ENCODE results near the gene HS3ST4.

The HS3ST4 gene

DNA sequence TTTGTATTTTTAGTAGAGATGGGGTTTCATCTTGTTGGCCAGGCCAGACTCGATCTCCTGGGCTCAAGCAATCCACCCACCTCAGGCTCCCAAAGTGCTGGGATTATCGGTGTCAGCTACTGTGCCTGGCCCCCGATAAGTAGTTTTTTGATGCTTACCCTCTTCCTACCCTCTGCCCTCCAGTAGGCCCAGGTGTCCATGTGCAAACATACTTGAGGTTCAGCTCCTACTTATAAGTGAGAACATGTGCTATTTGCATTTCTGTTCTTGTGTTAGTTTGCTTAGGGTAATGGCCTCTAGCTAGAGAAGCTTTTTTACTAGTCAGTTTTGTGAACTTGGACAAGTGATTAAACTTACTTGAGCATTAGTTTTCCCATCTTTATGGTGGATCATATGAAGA is 136.8 kb downstream of the HS3ST4 start:
- no peak for DNase-seq

DNA sequence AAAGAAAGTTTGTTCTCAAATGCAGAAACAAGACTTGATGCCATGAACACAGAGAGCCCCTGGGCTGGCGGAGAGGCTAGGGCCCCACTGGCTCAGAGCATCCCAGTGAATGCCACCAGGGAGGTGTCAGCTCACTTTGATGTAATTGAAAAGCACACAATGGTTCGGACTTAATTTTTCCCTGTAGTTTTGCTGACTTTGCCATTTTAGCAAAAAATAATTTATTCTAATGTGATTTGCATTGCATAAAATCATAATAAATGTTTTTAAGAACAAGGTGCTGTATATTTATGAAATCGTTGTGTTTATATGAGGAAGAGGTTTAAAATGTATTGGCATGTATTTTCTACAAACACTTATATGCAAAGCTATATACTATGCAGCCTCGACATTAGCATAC is 140.5 kb downstream of the HS3ST4 start:
- DNase-seq: no peak

DNA sequence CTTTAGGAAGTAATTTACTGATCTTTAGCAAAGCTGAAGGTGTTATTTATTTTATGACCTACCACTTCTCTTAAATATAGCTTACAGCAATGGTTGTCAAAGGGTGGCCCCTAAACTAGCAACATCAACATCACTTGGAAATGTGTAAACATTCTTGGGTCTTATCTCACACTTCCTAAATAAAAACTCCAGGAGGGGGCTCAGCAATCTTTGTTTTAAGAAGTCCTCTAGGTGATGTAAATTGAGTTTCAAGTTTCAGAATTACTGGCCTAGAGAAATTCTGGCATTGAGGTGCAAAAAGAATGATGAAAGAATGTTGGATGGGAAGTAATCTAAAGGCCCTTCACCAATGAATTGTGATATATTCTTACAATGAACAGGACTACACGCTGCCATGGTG is 142.3 kb downstream of the HS3ST4 start:
- DNase-seq: no peak

DNA sequence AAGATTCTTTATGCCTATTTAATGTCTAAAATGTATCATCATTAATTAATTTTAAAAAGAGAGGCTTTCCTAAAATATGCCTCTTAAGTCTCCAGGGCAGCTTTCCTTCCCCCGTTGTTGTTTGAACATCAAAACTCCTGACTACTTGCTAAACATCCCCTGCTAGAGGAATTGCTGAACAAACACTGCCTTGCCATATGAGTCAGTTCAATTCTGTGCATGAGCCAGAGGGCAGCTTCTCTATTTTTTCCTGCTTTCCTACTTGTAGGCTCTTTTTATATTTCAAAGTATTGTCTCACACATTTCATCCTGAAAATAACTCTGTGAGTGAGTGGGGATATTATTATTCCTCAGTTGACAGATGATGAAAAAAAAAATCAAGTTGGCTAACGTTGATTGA is 143.4 kb downstream of the HS3ST4 start:
- no peak for DNase-seq

DNA sequence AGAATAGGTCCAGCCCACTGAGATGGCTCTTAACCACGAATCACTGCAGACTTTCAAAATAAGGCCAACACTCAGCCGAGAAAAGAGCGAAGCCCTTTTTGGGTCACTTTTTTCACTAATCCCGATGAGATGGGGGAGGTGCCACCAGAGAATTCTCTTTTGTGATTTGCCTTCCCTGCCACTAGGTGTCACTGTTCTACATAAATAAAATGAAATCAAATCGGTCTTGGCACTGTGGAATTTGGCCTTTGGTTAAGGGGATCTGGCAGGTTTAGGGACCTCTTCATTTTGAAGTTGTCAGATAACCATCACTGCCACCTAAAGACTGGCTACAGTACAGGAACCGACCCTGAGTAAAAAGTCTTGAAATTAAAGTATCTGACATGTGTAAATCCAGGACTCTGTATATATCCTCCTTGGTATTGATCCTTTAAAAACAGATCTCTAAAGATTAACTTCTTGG is 147.0 kb downstream of the HS3ST4 start:
- peak; percentile 5 for DNase-seq

DNA sequence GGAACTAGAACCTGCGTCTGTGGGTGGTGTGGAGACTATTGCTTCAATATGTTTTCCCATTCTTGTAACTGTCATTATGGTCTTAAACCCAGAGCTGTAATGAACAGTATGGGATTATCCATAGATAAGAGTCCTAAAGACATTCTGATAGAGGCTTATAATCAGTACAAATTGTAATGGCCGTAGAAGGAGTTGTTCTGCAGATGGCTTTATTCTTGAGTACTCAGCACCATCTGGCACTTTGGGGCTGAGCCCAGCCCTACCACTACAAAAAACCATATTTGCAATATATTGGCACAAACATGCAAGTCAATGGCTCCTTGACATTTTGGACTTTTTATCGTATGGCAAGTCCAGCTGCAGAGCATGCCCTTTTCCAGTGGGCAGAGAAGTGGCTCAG is 150.0 kb downstream of the HS3ST4 start:
- DNase-seq: no peak

DNA sequence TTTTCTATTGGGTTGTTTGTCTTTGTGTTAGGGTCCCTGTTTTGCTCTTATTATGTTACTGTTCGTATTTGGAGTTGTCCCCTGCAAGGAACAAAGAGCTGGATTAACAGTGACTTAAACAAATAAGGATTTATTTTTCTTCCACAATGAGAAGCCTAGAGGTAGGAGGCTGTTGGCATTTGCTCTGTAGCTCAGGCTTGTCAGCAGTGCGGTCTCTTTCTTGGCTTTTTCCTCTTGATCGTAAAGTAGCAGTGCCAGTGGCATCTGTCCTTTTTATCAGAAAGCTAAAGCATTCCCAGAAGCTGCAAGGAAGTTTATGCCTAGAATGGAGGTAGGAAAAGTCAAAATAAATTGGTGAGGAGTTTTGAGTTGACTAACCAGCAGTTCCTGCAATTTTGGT is 154.1 kb downstream of the HS3ST4 start:
- no peak for DNase-seq

DNA sequence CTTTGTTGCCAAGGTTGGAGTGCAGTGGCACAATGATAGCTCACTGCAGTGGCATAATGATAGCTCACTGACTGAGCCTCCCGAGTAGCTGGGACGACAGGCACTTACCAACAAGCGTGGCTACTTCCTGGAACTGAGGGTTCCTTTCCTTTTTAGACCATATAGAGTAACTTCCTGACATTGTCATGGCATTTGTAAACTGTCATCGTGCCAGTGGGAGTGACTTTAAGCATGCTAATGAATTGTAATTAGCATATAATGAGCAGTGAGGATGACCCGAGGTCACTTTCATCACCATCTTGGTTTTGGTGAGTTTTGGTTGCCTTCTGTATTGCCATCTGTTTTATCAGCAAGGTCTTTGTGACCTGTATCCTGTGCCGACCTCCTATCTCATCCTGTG is 162.4 kb downstream of the HS3ST4 start:
- DNase-seq: no peak

DNA sequence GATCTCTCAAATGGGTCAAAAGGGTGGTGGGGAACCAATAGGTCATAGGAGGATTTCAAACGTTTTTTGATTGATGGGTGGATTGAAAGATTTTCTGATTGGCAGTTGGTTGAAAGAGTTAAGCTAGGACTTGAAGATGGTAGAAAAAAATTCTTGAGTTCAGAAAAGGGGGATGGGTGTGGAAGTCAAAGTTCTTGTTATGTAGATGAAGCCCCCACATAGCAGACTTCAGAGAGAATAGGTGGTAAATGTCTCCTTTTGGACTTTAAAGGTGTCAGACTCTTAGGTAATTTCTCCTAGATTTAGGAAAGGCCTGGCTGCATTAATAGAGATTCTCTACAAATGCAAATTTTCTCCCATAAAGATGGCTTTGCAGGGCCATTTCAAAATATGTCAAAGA is 163.3 kb downstream of the HS3ST4 start:
- no peak for DNase-seq

DNA sequence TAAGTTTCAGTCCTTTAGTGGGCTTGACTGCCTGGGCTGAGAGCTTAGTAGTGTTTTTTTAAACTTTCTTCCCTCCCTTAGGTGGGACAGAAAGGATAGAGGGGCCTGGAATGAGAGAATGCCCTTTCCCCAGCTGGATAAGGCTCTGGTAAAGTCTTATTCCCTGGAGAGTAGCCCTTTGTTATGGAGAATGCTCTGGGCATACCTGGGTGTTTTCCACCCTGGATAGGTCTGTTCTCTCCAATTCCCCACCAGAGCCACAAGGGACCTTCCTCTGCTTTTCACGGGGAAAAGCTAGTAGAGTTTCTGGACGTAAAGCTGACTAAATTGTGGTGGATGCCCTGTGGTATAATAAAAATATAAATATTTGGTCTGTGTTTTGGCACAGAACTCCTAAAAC is 164.1 kb downstream of the HS3ST4 start:
- no peak for DNase-seq

DNA sequence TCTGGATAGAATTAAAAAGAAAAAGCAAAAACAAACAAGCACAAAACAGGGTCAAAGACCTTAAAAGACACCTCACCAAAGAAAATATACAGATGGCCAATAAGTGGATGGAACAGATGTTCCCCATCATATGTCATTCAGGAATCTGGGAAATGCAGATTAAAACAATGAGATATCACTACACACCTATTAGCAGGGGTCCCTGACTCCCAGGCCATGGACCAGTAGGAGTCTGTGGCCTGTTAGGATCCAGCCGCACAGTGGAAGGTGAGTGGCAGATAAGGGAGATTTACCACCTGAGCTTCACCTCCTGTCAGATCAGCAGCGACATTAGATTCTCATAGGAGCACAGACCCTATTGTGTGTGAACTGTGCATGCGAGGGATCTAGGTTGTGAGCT is 167.9 kb downstream of the HS3ST4 start:
- DNase-seq: no peak

DNA sequence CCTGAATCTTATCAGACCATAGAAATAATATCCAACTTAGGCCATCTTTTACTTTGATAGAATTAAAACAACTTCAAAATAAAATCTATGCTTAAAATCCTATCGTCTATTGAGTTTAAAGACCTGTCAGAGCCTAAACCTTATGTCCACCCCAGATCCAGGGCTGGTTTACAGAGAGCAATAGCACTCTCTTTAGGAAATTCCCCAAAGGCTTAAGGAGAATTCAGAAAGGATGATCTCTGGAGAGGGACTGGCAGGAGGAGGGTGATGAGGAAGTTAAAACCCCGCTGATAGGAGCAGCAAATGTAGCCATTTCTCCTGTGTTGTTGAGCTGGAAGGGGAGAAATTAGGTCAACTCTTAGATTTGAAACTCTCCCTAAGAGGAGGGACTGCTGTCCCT is 175.3 kb downstream of the HS3ST4 start:
- no peak for DNase-seq

DNA sequence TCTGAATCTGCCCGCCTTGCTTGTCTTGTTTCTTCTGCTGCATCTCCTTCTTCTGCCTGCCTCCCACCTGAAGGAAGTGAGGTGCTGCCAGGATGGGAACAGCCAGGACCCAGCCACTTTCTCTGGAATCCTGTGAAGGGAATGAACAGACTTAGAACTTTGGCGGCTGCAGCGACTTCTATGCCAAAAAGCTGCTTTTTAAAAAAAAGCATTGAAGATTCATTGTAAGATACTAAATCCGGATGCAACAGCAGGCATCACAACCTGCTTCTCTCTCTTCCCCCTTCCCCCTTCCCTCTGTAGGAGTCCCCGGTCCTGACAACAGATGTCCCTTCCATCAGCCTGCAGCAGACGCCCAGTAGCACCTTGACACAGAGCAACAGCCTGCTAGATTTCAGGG is 176.3 kb downstream of the HS3ST4 start:
- no peak for DNase-seq

DNA sequence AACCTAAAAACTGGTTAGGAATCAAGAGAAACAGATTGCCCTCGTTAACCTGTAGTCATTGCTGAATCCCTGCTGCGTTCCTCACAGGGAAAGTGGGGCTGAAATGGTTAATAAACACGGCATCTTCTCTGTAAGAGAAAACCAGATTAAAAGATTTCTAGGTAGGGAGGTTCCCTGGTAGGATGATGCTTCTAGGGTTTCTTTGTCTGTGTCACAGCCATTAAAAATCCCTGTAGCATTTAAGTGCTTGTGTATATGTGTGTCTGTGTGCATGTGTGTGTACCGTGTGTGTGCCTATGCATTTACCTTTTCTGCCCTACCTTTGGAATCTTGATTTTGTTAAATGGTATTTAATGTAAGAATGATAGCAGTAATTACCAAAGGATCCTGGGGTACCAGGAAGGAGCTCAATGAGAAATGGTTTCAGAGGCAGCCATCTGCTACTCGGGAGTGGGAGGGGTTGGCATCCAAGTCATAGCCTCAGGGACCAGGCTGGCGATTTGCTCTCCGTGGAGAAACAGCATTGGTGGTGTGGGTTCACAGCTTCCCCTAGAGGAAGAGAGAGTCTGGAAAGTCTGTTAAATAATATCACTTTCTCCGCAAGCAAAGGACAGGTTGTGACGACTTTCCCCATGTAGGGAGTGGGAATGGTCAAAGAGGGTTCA is 177.1 kb downstream of the HS3ST4 start:
- no peak for DNase-seq

DNA sequence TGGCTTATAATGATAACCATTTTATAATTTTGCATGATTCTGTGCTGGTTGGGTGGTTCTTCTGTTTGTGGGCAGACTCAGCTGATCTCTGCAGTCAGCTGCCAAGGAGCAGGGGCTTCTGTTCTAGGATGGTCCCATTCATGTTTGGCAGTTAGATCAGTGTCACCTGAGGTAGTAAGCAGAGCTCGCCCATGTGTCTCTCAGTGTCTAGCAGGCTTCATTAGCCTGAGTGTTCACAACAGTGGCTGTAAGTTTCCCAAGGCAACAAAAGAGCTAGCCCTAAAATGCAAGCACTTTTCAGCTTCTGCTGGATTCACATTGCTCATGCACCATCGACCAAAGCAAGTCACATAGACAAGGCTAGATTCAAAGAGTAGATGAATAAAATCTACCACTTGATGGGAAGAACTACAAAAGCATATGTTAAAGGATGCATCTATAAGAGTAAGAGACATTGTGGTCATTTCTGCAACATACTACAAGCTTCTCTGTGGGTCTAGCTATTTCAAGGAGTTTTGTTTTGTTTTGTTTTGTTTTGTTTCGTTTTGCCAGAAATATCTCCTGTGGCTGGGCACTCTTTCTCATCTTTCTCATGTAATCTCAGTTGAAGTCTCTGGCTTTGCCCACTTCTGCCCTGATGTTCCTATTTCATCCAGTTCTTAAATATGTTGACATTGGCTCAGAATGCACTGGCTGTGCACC is 180.8 kb downstream of the HS3ST4 start:
- DNase-seq: no peak

DNA sequence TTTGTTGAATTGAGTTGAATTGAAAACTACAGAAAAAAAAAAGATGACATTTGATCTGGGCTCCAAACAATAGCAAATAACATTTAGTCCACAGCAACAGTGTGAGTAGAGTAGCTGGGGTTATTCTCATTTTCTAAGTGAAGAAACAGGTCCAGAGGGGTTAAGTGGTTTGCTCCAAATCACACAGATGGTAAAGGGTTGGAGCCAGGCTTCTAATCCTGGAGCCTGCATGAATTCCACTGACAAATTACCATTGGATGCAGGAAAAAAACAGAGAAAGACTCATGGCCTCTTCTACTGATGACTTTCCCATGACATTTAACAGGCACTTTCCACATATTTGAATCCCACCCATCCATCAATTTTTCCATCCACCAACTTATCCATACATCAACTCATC is 182.4 kb downstream of the HS3ST4 start:
- no peak for DNase-seq

DNA sequence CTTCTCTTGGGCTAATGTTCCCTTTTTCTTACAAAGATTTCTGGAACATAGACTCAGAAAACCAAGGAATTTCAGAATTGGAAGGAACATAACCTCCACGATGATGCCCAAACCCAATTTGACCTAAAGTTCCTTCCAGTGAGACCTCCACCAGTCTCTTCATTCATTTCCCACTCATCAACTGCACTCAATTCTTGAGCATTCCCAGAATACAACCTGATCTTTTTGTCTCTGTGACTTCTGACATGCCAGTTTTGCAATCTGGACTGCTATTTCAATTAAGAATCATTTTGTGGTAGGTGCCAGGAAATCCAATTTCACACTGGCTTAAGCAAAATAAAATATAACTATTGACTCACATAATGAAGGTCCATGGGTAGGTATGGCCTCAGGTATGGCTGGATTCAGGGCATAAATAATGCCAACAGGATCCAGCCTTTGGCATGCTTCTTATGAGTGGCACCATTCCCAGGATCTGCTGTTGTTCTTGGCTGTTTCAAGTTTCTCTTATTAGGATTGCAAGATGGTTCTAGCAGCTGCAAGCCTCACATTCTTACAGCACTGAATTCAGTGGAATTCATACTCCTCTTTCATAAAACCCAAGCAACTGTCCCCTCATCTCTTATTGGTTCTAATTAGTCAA is 184.3 kb downstream of the HS3ST4 start:
- DNase-seq: no peak

DNA sequence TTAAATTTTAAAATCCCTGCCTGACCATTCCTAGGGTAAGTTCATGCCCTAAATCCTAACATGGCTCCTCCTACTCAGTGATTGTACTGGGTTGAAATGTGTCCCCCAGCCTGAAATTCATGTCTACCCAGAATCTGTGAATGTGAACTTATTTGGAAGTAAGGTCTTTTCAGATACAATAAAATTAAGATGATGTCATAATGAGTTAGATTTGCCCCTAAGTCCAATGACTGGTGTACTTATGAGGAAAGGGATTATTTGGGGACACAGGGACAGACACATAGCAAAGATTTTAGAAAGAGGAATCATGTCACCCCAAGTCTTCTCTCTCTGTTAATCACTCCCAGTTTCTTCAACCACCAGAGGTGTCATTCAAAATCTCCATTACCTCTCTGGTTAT is 185.3 kb downstream of the HS3ST4 start:
- no peak for DNase-seq

DNA sequence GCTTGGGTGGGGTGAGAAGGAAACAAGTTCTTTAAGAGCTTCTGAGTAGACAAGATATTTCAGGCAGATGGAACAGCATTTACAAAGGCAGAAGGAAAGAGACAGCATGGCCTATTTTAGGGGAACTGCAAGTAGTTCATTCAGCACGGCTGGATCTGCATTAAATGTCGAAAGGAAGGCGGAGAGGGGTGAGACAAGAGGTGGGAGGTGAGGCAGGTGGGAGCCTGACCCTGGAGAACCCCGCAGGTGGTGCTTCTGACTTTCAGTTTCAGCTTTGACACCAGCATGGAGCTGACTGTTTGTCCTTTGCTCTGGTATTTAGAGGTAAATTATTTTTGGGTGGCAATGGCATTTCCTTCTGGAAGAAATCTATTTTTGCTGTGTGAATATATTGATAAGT is 194.8 kb downstream of the HS3ST4 start:
- no peak for DNase-seq

DNA sequence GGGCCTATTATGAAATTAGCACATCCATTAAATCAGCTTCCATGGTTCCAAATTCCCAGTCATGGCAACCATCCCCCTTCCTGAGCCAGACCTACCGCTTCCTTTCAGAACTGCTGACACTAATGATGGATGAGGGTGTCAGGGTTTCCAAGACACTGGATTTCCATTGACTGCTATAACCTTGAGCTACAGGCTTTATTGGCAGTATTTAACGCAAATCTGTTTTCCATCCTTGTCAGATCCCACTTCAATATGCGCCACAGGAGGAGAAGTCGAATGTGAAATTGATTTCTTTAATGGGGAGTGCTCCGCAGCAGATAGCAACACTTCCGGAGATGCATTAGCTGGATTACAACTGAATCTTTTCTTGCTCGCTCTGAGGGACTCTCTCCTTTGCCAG is 197.1 kb downstream of the HS3ST4 start:
- DNase-seq: no peak

DNA sequence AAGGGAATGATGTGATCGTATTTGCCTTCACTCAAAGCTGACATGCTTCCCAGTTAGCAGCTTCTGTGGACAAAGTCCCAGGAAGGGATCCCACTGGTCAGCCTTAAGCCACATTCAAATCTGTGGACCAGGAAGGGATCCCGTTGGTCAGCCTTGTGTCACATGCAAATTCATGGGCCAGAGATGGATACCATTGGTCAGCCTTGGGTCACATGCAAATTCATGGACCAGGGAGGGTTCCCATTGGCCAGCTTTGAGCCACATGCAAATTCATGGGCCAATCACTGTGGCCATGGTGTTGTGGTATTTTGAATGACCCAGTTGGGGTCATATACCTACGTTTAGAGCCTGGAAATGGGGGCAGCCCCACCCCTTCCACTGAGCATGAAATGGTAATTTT is 201.6 kb downstream of the HS3ST4 start:
- DNase-seq: no peak

DNA sequence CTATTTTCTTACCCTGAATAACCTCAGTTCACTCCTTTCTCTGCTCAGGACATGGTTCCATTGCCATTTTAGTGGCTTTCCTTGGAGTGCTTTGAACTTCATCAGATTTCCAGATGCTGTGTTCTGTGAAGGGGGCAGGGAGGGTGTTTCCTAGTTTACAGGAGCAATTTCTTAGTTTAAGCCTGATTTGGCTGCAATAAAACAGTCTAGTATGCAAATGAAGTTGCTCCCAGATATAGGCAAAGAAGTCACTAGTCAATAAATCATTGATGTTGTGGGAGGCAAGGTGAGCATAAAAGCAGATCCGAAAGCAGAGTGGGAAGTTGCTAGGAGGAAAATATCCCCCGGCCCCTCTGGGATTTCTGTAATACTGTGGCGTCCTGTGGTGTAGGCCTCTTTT is 202.3 kb downstream of the HS3ST4 start:
- no peak for DNase-seq

DNA sequence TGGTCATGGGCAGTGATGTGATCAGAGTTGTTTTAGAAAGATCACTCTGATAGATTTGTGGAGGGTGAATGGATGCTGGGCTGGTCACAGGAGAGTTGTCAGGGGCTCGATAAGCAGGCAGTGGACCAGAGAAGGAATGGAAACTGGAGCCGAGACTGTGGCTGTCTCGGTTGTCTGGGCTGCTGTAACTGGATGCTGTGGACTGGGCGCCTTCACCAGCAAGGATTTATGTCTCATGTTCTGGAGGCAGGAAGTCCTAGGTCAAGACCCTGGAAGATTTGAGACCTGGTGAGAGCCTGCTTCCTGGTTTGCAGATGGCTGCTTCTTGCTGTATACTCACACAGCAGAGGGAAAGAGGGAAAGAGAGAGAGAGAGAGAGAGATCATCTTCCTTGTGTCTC is 203.6 kb downstream of the HS3ST4 start:
- DNase-seq: no peak

DNA sequence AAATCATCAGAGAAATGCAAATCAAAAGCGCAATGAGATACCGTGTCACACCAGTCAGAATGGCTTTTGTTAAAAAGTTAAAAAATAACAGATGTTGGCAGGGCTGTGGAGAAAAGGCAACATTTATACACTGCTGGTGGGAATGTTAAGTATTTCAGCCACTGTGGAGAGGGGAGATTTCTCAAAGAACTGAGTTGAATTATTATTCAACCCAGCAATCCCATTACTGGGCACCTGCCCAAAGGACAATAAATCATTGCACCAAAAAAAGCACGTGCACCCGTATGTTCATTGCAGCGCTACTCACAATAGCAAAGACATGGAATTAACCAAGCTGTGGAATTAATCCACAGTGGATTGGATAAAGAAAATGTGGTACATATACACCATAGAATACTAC is 204.7 kb downstream of the HS3ST4 start:
- no peak for DNase-seq

DNA sequence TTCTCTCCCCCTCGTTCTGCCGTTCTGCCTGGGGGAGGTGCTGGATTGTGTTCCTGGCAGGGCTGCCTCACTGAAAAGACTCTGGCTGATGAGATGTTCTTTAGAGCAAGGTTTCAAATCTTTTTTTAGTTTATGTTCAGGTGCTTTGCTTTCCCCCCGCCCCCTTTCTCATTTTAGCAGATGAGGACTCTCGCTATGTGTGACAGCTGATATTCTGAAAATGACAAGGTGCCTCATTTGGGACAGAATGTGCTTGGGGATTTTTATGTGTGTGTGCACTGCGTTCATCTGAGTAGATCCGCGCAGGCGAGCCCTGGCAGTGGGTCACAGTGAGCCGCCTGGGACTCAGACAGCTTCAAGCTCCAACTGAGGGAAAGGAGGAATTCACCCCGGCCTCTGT is 205.9 kb downstream of the HS3ST4 start:
- no peak for DNase-seq

All from T1000 (cell line).